ENCODE results near the gene KCNN4.

The KCNN4 gene

GRCh38 chr19:43784981-43785808 is 4.4 kb upstream of the KCNN4 start (continued):
- 0 out of 2 replicates have a peak, but pooled peaks have one; percentile 32 for TF ChIP-seq ZNF580 (tag by site-specific recombination; IDR thresholded peaks at IDR 0.05)
- no peak for TF ChIP-seq PBX3 (CRISPR knock-in tag; IDR thresholded peaks at IDR 0.05)
- TF ChIP-seq ZNF692 (tag by site-specific recombination; IDR thresholded peaks at IDR 0.05), result peak; percentile 62
- no peak for TF ChIP-seq ZNF785 (tag by site-specific recombination; IDR thresholded peaks at IDR 0.05)
- no peak for TF ChIP-seq ZNF777 (tag by site-specific recombination; IDR thresholded peaks at IDR 0.05; ENCODE audit: borderline replicate concordance)
- no peak for TF ChIP-seq ZNF426 (tag by site-specific recombination; IDR thresholded peaks at IDR 0.05)
- peak; percentile 73; the same call in 1 of the 2 replicates for TF ChIP-seq ZNF501 (tag by site-specific recombination; IDR thresholded peaks at IDR 0.05)
- TF ChIP-seq CTCF (tag by site-specific recombination; IDR thresholded peaks at IDR 0.05), result peak; percentile 99
- no peak for TF ChIP-seq HOXD13 (CRISPR knock-in tag; IDR thresholded peaks at IDR 0.05; ENCODE audit: borderline replicate concordance)
- TF ChIP-seq REST (tag by site-specific recombination; IDR thresholded peaks at IDR 0.05), result peak; percentile 74
- no peak for TF ChIP-seq ZNF701 (tag by site-specific recombination; IDR thresholded peaks at IDR 0.05)
- TF ChIP-seq ZNF26 (tag by site-specific recombination; IDR thresholded peaks at IDR 0.05), result no peak
- no peak for TF ChIP-seq ZNF529 (tag by site-specific recombination; IDR thresholded peaks at IDR 0.05; ENCODE audit: insufficient replicate concordance)
- TF ChIP-seq ZNF423 (tag by site-specific recombination; IDR thresholded peaks at IDR 0.05), result no peak
- TF ChIP-seq ZNF510 (tag by site-specific recombination; IDR thresholded peaks at IDR 0.05; ENCODE audit: insufficient replicate concordance), result no peak
- TF ChIP-seq ZXDB (tag by site-specific recombination; IDR thresholded peaks at IDR 0.05), result peak; percentile 66; the same call in 1 of the 2 replicates
- peak; percentile 7 for TF ChIP-seq ZBTB26 (tag by site-specific recombination; optimal IDR thresholded peaks at IDR 0.05)
- TF ChIP-seq ZNF148 (tag by site-specific recombination; IDR thresholded peaks at IDR 0.05; ENCODE audit: borderline replicate concordance), result no peak
- no peak for TF ChIP-seq ZNF138 (tag by site-specific recombination; IDR thresholded peaks at IDR 0.05; ENCODE audit: borderline replicate concordance)
- TF ChIP-seq ZNF416 (tag by site-specific recombination; IDR thresholded peaks at IDR 0.05), result no peak
- peak; percentile 91 for TF ChIP-seq ZNF335 (tag by site-specific recombination; conservative IDR thresholded peaks at IDR 0.05)
- TF ChIP-seq TCF7L2 (IDR thresholded peaks at IDR 0.05; ENCODE audit: borderline replicate concordance, low read depth, low read length), result no peak
- no peak for TF ChIP-seq ZNF239 (tag by site-specific recombination; IDR thresholded peaks at IDR 0.05)
- TF ChIP-seq ZNF140 (tag by site-specific recombination; IDR thresholded peaks at IDR 0.05), result no peak
- peak; percentile 23; the same call in 1 of the 2 replicates for TF ChIP-seq ZBTB48 (tag by site-specific recombination; IDR thresholded peaks at IDR 0.05)
